ENCODE data around the gene MACROD2.
"Not testable (repeated sequence)": the region's sequence is repeated elsewhere in the genome, so short reads cannot be mapped to it uniquely, and the experiment has no call there.

Gene MACROD2

GRCh38 chr20:15977758-15978157 lies 1982.4 kb downstream of the MACROD2 start:
- no peak for DNase-seq

- DNase-seq, result not testable (repeated sequence)
Measured at GRCh38 chr20:15985494-15986368, 1990.4 kb downstream of the MACROD2 start.

GRCh38 chr20:15986690-15987089 lies 1991.4 kb downstream of the MACROD2 start:
- no peak for DNase-seq

DNA sequence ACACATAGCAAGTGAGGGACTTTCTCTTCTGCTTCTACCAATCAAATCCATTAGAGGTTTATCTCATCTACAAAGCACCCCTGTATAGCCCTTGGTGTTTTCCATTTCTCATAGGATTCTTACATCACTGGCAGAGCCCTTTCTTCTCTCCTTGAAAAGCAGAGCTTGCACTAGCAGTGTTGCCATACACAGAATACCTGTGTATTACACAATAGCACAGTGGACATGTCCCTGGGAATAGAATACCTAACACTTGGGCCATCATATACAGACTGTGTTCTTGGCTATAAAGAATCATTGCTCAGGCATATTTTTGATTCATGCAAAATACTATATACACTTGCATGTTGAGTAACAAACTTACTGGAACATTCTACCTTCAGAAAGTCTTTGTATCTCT lies 1996.0 kb downstream of the MACROD2 start:
- DNase-seq, result no peak

GRCh38 chr20:15992564-15992963 lies 1997.2 kb downstream of the MACROD2 start:
- no peak for DNase-seq

- no peak for DNase-seq
Measured at GRCh38 chr20:16000112-16000511, 2004.8 kb downstream of the MACROD2 start.

GRCh38 chr20:16001286-16001685 lies 2006.0 kb downstream of the MACROD2 start:
- no peak for DNase-seq

- DNase-seq, result no peak
Measured at GRCh38 chr20:16003310-16003709, 2008.0 kb downstream of the MACROD2 start.

DNA sequence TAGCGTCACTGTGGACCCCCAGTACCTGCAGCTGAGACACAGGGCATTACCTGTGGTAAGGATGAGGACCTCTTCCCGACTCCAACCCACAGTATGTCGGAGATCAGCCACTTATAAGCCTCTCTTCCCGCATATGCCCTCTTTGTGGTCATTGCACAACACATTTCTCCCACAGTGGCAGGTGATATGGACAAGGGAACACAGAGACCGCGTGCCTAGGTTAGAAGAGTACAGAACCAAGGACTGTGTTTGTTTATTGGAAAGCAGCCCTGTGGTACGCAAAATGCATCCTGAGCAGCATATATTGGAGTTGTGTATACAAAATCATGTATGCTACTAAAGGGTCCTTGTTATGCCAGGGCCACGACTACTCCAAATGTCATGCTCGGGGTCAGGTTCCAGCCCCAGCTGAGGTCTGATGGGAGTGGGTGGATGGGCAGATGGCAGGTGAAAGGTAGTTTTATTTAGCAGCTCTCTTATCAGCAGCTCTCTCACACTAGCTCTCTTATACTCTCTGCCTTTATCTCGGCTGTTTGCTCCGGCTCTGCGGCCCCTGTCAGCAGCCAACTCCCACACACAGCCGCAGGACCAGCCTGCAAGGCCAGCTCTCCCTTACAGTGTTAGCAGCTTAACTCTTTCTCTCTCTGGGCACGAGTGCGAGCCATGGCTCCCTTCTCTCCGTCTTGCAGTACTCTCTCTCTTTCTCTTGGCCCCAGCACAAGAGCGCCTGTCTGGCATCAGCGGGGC lies 2009.0 kb downstream of the MACROD2 start:
- DNase-seq, result no peak

DNA sequence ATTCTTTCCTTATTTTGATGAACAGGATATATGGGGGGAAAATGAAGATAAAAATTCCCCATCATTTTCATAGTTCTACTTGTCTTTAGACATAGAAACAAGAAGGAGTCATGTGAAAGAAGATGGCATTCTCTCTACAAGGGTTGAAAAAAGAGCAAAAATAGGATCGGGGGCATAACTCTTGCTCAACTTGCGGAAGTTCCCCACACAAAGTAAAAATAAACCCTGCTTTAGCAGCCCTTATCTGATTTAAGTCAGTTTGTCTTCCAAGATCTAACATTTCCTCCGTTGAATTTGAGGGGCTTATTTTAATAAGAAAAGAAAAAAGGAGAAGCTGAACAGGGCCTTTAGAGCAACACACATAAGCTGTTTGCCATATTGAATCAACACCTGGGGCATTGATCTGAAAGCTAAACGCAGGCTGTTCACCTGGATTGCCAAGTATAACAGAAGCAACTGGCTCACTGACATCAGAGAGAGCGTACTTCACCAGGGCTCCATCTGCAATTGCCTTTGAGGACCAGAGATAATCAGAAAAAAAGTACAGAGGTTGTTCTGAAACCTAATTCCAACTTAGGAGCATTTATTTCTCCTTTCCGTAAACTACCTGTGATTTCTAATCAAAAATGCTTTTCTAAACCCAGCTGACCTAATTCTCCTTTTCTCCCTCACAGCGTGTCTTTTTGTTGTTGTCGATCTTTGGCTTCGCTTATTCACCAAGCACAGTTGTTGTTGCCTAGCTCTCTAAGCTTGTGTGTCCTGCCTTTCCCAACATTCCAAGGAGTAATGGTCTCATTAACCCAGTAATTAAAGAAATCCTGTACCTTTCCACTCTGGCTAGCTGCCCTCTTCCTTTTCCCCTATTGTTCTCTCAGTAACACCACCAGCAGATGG lies 2010.0 kb downstream of the MACROD2 start:
- DNase-seq, result no peak

DNA sequence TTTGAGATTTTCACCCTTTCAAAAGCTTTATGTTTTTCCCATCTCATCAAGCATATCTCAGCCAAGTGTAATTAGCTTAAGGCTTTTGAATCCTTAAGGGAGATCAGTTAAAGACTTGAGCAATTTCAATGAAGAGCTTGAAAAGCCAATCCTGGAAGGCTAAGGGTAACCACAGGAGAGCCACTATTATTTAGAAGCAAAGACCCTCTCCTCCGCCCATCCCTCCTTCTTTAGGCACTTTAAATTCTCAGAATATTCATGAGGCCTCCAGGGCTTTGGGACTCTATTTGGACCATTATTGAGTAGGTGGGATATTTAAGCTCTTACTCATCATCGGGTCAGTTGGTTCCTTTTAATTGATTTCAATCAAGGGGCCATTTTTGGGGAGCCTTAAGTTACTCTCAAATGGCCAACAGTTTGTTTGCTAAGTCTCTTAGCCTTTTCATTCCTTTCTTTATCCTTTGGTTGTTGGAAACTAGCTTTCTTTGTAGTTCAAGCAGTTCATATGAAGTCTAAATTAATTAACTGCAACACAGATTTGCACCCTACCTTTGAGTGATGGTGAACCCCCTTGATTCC lies 2010.7 kb downstream of the MACROD2 start:
- DNase-seq, result no peak

GRCh38 chr20:16007164-16007563 lies 2011.8 kb downstream of the MACROD2 start:
- DNase-seq, result no peak

- DNase-seq, result no peak
Measured at GRCh38 chr20:16007962-16008361, 2012.6 kb downstream of the MACROD2 start.

- no peak for DNase-seq
Measured at GRCh38 chr20:16011056-16011455, 2015.7 kb downstream of the MACROD2 start.

DNA sequence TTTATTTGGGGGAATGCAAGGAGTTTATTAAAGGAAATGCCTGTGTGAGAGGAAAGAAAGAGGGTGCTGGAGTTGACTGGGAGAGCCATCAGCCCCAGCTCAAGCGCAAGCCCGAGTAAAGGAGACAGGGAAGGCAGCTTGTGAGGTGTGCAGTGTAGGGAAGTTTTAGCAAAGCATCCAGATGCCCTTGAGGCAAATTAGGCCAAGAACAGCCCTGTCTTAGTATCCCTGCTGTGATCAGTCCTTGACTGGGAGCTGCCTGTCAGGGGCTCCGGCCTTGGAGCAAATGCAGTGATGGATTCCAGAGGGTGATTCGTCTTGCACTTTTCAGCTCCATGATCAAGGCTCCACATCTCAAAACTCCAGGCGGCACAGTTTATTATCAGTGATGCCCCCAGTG lies 2016.2 kb downstream of the MACROD2 start:
- no peak for DNase-seq

GRCh38 chr20:16012934-16013333 lies 2017.6 kb downstream of the MACROD2 start:
- DNase-seq, result not testable (repeated sequence)

DNA sequence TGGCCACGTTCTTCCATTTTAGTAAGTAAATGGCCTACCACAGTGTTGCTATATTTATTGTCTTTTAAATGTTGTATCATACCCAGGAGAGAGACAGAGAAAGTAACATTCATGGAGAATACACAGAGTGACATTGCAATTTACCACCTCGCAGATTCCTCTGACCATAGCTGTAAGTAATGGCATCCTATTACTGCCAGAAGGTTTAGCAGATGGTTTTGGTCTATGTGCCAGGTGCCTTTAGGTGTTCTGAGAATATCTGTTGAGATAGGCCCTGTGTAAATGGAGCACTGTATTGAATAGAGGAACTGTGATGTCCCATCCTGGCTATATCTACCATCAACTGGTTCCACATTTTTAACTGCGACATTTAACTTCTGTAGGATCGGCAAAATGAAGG lies 2018.3 kb downstream of the MACROD2 start:
- no peak for DNase-seq

DNA sequence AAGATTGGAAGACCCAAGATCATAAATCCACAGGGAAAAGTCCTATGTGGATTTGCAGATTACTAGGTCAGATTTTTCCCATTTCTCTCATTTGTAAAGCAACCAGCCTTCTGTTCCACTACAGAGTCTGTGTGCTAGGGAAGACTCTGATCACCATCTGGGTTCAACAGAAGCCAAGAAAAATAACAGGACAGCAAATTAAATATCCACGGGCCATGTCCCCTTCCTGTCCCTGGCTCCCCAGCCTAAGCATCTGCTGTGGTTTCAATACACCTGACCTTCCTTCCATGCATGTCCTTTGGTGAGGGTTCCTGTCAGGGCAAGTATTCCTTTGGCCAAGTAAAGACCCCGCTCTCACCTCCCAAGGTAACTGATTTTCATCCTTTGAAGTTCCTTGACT lies 2019.1 kb downstream of the MACROD2 start:
- no peak for DNase-seq

- no peak for DNase-seq
Measured at GRCh38 chr20:16017656-16018055, 2022.3 kb downstream of the MACROD2 start.

GRCh38 chr20:16018881-16019280 lies 2023.6 kb downstream of the MACROD2 start:
- DNase-seq, result no peak

DNA sequence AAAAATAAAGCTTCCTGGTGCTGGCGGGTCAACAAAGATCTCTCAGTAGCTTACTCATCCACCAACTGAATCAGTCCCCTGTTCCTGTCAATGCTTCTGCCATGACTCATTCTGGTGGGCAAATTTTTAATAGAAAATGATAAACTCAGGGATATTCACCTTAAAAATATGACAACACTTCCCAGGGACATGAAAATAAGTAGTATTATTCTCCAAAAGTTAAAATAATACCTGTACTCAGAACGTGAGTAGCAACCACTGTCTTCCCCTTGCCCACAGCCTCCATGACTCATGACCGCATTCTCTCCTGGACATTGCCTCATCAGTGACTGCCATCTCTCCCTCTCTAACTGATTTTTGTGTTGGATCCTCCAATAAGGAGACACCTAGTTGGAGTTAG lies 2025.7 kb downstream of the MACROD2 start:
- no peak for DNase-seq

DNA sequence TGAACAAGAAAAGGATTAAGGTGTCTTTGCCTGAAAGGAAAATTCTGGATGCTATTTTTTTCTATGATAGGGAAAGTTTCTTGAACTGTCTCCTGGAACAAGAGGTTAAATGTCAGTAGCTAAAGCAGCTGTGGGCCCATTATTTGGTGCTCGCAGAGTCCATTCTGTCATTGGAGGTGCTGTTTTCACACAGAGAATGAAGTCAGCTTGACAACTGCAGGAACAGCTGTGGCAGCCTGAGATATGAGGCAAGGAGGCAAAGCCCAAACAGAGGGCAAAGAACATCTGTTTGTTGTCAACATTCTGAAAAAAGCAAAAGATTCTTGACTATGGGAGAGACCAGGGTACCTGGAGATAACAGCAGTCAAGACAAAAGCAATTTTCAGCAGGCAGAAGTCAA lies 2029.8 kb downstream of the MACROD2 start:
- DNase-seq, result no peak

DNA sequence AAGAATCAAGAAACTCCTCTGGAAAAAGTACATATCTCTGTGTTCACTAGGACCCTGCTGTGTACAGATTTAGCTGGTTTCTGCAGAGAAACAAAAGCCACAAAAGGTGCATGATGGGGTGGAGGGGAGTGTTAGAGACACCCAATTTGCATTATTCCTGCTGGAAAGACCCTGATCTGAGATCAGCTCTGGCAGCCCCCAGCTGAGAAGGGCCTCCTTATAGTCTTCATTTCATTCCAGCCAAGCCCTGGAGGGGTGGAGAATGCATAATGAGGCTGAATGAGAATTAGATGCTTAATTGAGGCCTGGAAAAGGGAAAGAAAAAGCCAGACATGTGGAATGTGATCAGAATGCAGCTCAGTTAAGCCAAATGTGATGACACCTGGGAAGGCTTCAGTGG lies 2032.4 kb downstream of the MACROD2 start:
- no peak for DNase-seq
